SK-N-SH (cell line): ENCODE results near the gene B4GALNT1. TPM values are rescaled to one million over a fixed set of nuclear protein-coding genes. Genes with fewer than 3 reads are reported as not detected.
"Not testable (repeated sequence)": the region's sequence is repeated elsewhere in the genome, so short reads cannot be mapped to it uniquely, and the experiment has no call there.

ENCODE experiments used
- CTCF ChIA-PET: fragments of 300-600, 350-600 bp; formaldehyde crosslinking; extraction: SDS; loops from one replicate; lab custom pipeline; 2021; lab: Yijun Ruan, JAX
- POLR2A ChIA-PET: fragments of 350-600 bp; sonication (Branson Sonifier 250); formaldehyde crosslinking; extraction: SDS; loops from one replicate; lab custom pipeline; 2020; ENCODE audit warnings: antibody characterized with exemption, inconsistent platforms; lab: Yijun Ruan, JAX
- DNase-seq: peaks from one replicate; pipeline ENCODE4 v3.0.0; 2012
- H2AFZ ChIP-seq: fragments of 200-600 bp; sonication (generic); 2 replicates; pipeline ENCODE4 v1.8.1; 2016; ENCODE audit warnings: antibody characterized with exemption, mild to moderate bottlenecking, low read depth
- H3F3A ChIP-seq: fragments of 200-600 bp; sonication (generic); replicated peaks from 2 replicates; pipeline ENCODE3; 2016; ENCODE audit warnings: antibody characterized with exemption, mild to moderate bottlenecking; ENCODE audit not compliant: insufficient read depth
- H3K27ac ChIP-seq, 2 experiments: fragments of 200-500 bp in 1 of 2; fragments of 200-600 bp in 1 of 2; sonication (Bioruptor generic) in 1 of 2; sonication (generic), shearing (Covaris generic) in 1 of 2; 2 replicates each; pipeline versions ENCODE4 v1.5.1 to v1.6.1; 2014 to 2016; ENCODE audit warnings: low read depth in 2 of 2, inconsistent platforms in 1 of 2, low read length in 1 of 2, mild to moderate bottlenecking in 1 of 2, mixed read lengths in 1 of 2
- H3K27me3 ChIP-seq: fragments of 200-600 bp; sonication (generic), shearing (Covaris generic); 2 replicates; pipeline ENCODE4 v1.6.1; 2016; ENCODE audit warnings: mixed run types; ENCODE audit not compliant: insufficient read depth
- H3K36me3 ChIP-seq, 2 experiments: fragments of 200-500 bp in 1 of 2; fragments of 200-600 bp in 1 of 2; sonication (Bioruptor generic) in 1 of 2; sonication (generic) in 1 of 2; replicated peaks in 1 of 2; 2 replicates each; pipeline versions ENCODE3 to v1.5.1; 2014 to 2016; ENCODE audit warnings: low read length in 1 of 2, mild to moderate bottlenecking in 1 of 2; ENCODE audit not compliant: insufficient read depth in 2 of 2, control insufficient read depth in 1 of 2
- H3K4me1 ChIP-seq, 2 experiments: fragments of 200-500 bp in 1 of 2; fragments of 200-600 bp in 1 of 2; sonication (Bioruptor generic) in 1 of 2; sonication (generic), shearing (Covaris generic) in 1 of 2; 2 replicates each; pipeline versions ENCODE4 v1.5.1 to v1.6.1; 2014 to 2016; ENCODE audit warnings: low read depth in 1 of 2, low read length in 1 of 2, mixed run types in 1 of 2; ENCODE audit not compliant: insufficient read depth in 2 of 2, control insufficient read depth in 1 of 2
- H3K4me2 ChIP-seq: fragments of 200-600 bp; sonication (generic), shearing (Covaris generic); 2 replicates; pipeline ENCODE4 v1.6.1; 2017; ENCODE audit warnings: mixed run types
- H3K4me3 ChIP-seq, 2 experiments: fragments of 200-500 bp in 1 of 2; fragments of 200-600 bp in 1 of 2; sonication (Bioruptor generic) in 1 of 2; sonication (generic), shearing (Covaris generic) in 1 of 2; 2 replicates each; pipeline versions ENCODE4 v1.5.1 to v1.8.1; 2014 to 2016; ENCODE audit warnings: low read depth in 2 of 2, inconsistent platforms in 1 of 2, low read length in 1 of 2, mild to moderate bottlenecking in 1 of 2, mixed read lengths in 1 of 2, moderate library complexity in 1 of 2
- H3K79me2 ChIP-seq: fragments of 200-600 bp; sonication (generic); 2 replicates; pipeline ENCODE4 v1.8.1; 2017; ENCODE audit warnings: mild to moderate bottlenecking; ENCODE audit not compliant: insufficient read depth
- H3K9ac ChIP-seq: fragments of 200-600 bp; sonication (generic); 2 replicates; pipeline ENCODE4 v1.6.1; 2017; ENCODE audit warnings: mixed run types
- H3K9me2 ChIP-seq: fragments of 200-600 bp; sonication (generic); 2 replicates; pipeline ENCODE4 v1.6.1; 2017; ENCODE audit warnings: mixed run types
- H3K9me3 ChIP-seq: fragments of 200-600 bp; sonication (generic); 2 replicates; pipeline ENCODE4 v1.6.1; 2017; ENCODE audit warnings: mixed run types, mild to moderate bottlenecking, moderate library complexity
- H4K20me1 ChIP-seq: fragments of 200-600 bp; sonication (generic); 2 replicates; pipeline ENCODE4 v1.6.1; 2017; ENCODE audit warnings: mild to moderate bottlenecking, mixed run types; ENCODE audit not compliant: insufficient read depth
- MXI1 ChIP-seq: IDR thresholded peaks from 2 replicates; pipeline ENCODE4 v1.6.1; 2012; ENCODE audit warnings: mild to moderate bottlenecking, low read depth, low read length, improper control_type of control experiment
- POLR2AphosphoS5 ChIP-seq: IDR thresholded peaks from 2 replicates; pipeline ENCODE4 v1.6.1; 2012; ENCODE audit warnings: low read depth, low read length
- RAD21 ChIP-seq: IDR thresholded peaks from 2 replicates; pipeline ENCODE4 v1.6.1; 2012; ENCODE audit warnings: mild to moderate bottlenecking, low read length
- TEAD4 ChIP-seq: IDR thresholded peaks from 2 replicates; pipeline ENCODE4 v1.4.0; 2012; ENCODE audit warnings: mild to moderate bottlenecking, borderline replicate concordance; ENCODE audit not compliant: insufficient read depth
- WGBS: methylation state at CpG from one replicate; pipeline ENCODE4 v1.1.6; 2017; ENCODE audit warnings: low lambda C conversion rate; 5-methylcytosine and 5-hydroxymethylcytosine counted together
- polyA plus RNA-seq, 3 experiments: library from polyadenylated mRNA; depleted of rRNA; stranded (reverse); fragments of >200 nt; gene quantifications; 2 replicates each; pipeline ENCODE4 v1.2.3, GENCODE V29; 2012
- TF ChIP-seq, protein P1 (sequence below): IDR thresholded peaks from 2 replicates; pipeline ENCODE4 v1.4.0; 2012; ENCODE audit warnings: low read depth

B4GALNT1 gene
- polyA plus RNA-seq, 1 of the 3 experiments (the other 2 are of a cell fraction), result 5.3 TPM

GRCh38 chr12:57637364-57637763 lies 4.4 kb upstream of the B4GALNT1 start:
- CTCF ChIA-PET, result interaction anchor here (0.9 to 4.0 kb wide), 10 partner anchors 10 to 268 kb away, joined by 3 to 38 read pairs (median 5); partner anchors contain the start of genes AGAP2 and GLI1
- H4K20me1 ChIP-seq, result no peaks in the 10 kb centered on the region
- no peaks in the 10 kb centered on the region; the same call in 1 of the 2 replicates for H3K27me3 ChIP-seq
- H3K27ac ChIP-seq, result no peak overlapping the region
- H2AFZ ChIP-seq, result no peak overlapping the region
- H3F3A ChIP-seq, result peaks cover 3% of the 10 kb centered on the region
- WGBS, result 64% methylated on average over 3 of the region's 3 CpGs
- no peak overlapping the region for H3K4me2 ChIP-seq
- POLR2A ChIA-PET, result no interaction called here
- H3K9me3 ChIP-seq, result no peaks in the 10 kb centered on the region
- H3K9me2 ChIP-seq, result no peaks in the 10 kb centered on the region
- H3K4me3 ChIP-seq, result no peak overlapping the region
- TF ChIP-seq RAD21, result peak; percentile 26; the same call in 1 of the 2 replicates
- TF ChIP-seq, protein P1, sequence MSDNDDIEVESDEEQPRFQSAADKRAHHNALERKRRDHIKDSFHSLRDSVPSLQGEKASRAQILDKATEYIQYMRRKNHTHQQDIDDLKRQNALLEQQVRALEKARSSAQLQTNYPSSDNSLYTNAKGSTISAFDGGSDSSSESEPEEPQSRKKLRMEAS, result no peak
- no peaks in the 10 kb centered on the region for H3K36me3 ChIP-seq
- H3K4me1 ChIP-seq, result peaks cover 0 to 2% of the 10 kb centered on the region in 2 experiments; a peak in 1 of 4 replicates
- DNase-seq, result no peak
- no peak overlapping the region for H3K9ac ChIP-seq
- H3K79me2 ChIP-seq, result no peaks in the 10 kb centered on the region

GRCh38 chr12:57636731-57637130 lies 3.7 kb upstream of the B4GALNT1 start:
- H3K36me3 ChIP-seq, H3K9ac ChIP-seq, H3K27ac ChIP-seq, H3K27me3 ChIP-seq, H2AFZ ChIP-seq, POLR2A ChIA-PET, H3K9me2 ChIP-seq, H3K4me2 ChIP-seq, H3K4me3 ChIP-seq, H3K9me3 ChIP-seq, H4K20me1 ChIP-seq, H3K4me1 ChIP-seq, H3K79me2 ChIP-seq, H3F3A ChIP-seq, DNase-seq: not testable (repeated sequence)
- WGBS, result 78% methylated on average over 9 of the region's 9 CpGs
- CTCF ChIA-PET, result interaction anchor here (0.7 to 3.2 kb wide), 6 partner anchors 9 to 178 kb away, joined by 3 to 14 read pairs (median 4); partner anchors contain the start of gene GLI1

GRCh38 chr12:57632073-57632957 lies 686 bp downstream of the B4GALNT1 start:
- Histone ChIP-seq H3K9ac (peak overlapping the region; percentile 71), H3K27ac (peak overlapping the region in 1 of 2 experiments; percentile 11; a peak in 1 of 4 replicates), H3F3A (peaks cover 3% of the 10 kb centered on the region), H3K36me3 (no peaks in the 10 kb centered on the region), H3K9me3 (no peaks in the 10 kb centered on the region), H3K4me3 (peak overlapping the region; percentile 55 to 85), H3K4me1 (peaks cover 0 to 2% of the 10 kb centered on the region in 2 experiments; a peak in 1 of 4 replicates), H3K9me2 (no peaks in the 10 kb centered on the region), H2AFZ (peak overlapping the region; percentile 97), H3K4me2 (peak overlapping the region; percentile 98), H3K27me3 (no peaks in the 10 kb centered on the region), H4K20me1 (no peaks in the 10 kb centered on the region), H3K79me2 (no peaks in the 10 kb centered on the region)
- POLR2A ChIA-PET, result no interaction called here
- 0 out of 2 replicates have a peak, but pooled peaks have one; percentile 8 for TF ChIP-seq MXI1
- TF ChIP-seq TEAD4, result no peak
- no peak for TF ChIP-seq POLR2AphosphoS5
- CTCF ChIA-PET, result interaction anchor here (0.6 to 6.8 kb wide), 49 partner anchors 8 to 1035 kb away, joined by 3 to 110 read pairs (median 4); partner anchors contain the start of genes AGAP2, ARHGEF25, DCTN2 and DTX3
- 0% methylated on average over 20 of the region's 67 CpGs for WGBS
- DNase-seq, result peak; percentile 84
